HG02610 (cell line): ENCODE data around the gene TREML1.
"Not testable (repeated sequence)": the region's sequence is repeated elsewhere in the genome, so short reads cannot be mapped to it uniquely, and the experiment has no call there.

Experiments used
- ATAC-seq: cut with Tn5 transposase; IDR thresholded peaks from one replicate; pipeline ENCODE4 v1.9.1; 2021; ENCODE audit warnings: mild to moderate bottlenecking, moderate library complexity; ENCODE audit not compliant: unreplicated experiment

TREML1 gene

GRCh38 chr6:41153451-41153850, 696 bp downstream of the TREML1 start:
- no peak for ATAC-seq

DNA sequence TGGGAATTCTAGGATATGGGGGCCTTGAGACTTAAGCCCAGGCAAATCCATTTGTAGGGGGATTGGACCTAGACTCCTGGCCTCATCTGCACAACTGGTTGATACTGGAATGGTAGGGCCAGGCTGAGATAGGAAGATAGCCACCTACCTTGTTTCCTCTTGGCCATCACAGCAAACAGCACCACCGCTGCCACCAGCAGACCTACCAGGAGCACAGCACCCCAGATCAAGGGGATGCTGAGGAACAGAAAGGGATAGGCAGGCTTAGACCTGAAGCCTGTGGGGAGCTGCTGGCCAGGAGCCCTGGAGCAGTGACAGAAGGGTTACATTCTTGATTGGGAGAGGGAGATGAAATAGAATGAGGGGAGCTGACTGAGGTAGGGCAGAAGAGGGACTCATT, 3.5 kb downstream of the TREML1 start:
- ATAC-seq, result no peak

GRCh38 chr6:41147917-41148316, 6.2 kb downstream of the TREML1 start:
- ATAC-seq, result no peak

DNA sequence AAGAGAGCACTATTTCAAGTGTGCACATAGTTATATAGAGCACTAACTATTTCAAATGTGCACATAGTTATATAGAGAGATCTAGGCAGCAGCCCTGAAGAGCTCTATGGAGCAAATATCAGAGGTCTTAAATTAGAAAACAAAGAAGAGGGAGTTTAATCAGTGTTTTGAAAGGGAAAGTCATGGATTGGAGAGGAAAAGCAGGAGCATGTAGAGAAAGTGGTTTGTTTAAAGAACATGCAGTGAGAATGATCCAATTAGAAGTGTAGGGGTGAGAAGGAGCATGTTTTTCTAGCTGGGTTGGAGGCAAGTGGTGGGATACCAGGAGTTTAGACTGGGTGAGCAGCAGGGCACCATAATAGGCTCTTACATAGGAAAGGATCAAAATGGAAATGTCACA, 17.2 kb downstream of the TREML1 start:
- no peak for ATAC-seq

DNA sequence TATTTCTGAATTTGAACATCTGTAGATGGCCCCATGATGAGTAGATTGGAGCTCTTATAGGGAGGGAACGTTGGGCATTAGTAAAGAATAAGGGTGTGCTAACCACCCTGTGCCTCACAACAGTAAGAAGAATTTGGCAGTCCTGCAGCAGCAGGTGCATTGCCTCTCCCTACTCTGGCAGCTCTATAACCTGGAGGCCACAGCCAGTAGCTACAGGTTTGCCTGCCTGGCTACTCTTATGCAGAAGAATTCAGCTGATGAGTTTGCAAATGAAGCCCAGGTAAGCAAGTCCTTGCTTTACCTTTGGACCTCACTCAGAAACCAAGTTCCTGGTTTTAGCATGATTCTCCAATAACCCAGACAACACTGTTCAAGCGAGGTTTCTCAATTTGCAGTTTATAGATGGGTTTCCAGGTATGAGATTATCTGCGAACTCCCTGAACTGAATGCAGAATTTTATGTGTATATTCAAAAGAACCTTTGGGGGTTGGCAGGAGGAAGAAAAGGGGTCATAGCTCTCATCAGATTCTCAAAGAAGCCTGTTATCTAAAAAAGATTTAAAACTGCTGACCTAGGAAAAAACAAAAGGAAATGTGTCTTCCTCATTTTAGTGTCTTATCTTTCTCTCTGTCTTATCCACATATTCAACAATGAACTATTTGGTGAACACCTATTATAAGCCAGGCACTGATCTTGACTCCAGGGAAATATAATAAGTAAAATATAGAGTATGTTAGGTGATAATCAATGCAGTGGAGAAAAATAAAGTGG, 18.9 kb downstream of the TREML1 start:
- ATAC-seq, result no peak

- no peak for ATAC-seq
These were observed 21.9 kb downstream of the TREML1 start for GRCh38 chr6:41132254-41132653.

GRCh38 chr6:41125282-41125681, 28.9 kb downstream of the TREML1 start:
- no peak for ATAC-seq

- ATAC-seq, result no peak
These were observed 31.2 kb downstream of the TREML1 start for GRCh38 chr6:41122918-41123317.

GRCh38 chr6:41122373-41122772, 31.8 kb downstream of the TREML1 start:
- ATAC-seq, result no peak

DNA sequence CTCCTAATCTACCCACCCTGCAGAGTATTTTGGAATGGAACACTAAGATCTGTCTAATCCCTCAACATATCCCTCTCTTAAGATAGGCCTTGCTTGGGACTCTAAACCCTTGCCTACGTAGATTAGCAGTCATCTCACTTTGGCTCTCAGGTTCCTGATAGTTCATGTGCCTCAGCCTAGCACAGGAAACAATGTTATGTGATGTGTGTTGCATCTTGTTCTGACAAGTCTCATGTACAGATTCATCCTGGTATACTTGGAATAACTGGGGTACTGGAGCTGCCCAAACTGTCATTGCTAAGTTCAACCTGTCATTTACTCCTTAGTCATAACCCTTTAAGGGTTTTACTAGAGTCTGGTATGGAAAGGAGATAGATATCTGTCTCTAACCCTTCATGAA, 34.1 kb downstream of the TREML1 start:
- no peak for ATAC-seq

DNA sequence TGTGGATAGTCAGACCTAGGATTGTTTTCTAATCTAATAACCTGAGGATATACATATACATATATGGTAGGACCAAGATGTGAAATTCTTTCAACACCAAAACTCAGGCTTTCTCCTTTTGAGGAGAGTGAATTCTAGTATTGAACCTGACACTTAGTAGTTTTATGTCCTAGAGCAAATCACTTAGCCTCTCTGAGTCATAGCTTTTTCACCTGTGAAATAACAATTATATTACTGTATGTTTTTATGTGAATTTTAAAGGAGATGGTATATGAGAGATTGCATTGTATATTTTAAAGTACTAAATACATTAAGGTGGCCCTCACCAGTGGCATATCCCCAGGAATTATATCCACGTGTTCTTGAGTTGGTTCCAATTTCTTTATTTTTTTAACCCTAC, 34.6 kb downstream of the TREML1 start:
- ATAC-seq, result no peak

GRCh38 chr6:41115027-41115426, 39.1 kb downstream of the TREML1 start:
- not testable (repeated sequence) for ATAC-seq

GRCh38 chr6:41111017-41111416, 43.1 kb downstream of the TREML1 start:
- ATAC-seq, result no peak

- no peak for ATAC-seq
These were observed 50.3 kb downstream of the TREML1 start for GRCh38 chr6:41103847-41104246.

DNA sequence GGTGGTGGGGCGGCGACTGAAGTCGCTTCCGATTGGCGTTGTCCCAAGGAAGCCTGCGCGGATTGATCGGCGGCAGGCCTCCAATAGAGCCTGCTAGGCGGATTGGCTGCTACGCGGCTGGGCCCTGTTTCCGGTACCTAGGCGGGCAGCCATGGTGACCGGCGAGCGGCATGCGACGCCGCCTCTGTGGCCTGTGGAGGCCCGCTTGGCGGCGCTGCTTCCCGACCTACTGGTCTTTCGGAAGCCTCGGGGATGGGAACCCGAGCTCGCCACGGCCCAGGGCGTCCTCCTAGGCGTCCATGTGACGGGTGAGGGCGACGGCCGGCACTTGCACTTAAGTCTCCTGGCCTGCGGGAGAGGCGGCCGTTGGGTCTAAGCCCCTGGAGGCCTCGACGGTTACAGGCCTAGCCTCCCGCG, 53.3 kb downstream of the TREML1 start:
- no peak for ATAC-seq
